HG03354 (cell line): Measurements from ENCODE around the gene LIN28B.

Experiments used
- ATAC-seq: cut with Tn5 transposase; IDR thresholded peaks from one replicate; pipeline ENCODE4 v1.9.1; 2021; ENCODE audit warnings: mild to moderate bottlenecking; ENCODE audit not compliant: unreplicated experiment, poor library complexity, severe bottlenecking

The LIN28B gene

DNA sequence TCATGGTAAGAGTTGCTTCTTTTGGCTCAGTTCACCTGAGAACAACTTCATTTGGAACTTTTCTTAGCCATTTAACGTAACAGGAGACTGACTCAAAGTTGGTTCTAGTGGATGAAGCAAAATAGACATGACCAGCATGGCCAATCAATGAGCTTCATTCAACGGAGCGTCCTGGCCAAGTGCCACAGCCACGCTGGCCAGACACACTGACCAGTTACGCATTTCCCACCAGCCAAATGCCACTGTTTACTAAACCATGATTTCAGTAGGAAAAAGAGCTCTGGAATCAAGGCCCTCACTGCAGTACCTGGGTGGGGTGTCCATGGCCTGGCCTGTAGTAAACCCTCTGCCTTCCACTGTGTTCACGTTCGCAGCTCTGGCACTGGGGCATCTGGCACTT lies 142.5 kb downstream of the LIN28B start:
- ATAC-seq, result no peak

DNA sequence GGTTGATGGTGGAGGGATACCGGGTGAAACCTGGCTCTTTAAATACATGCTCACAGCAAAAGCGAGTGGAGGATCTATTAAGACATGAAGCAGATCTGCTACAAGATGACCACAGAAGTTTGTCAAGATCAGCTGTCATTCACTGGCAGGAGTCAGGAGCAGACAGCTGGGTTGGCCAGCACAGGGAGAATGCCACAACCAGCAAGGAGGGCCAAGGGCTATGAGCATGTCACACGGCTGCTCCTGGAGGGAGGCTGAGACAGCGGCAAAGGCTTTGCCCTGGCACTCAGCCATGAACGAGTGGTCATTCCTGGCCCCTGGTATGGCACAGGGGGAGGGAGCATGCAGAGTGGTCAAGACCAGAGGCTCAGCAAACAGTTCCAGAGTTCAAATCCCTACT lies 145.3 kb downstream of the LIN28B start:
- no peak for ATAC-seq

DNA sequence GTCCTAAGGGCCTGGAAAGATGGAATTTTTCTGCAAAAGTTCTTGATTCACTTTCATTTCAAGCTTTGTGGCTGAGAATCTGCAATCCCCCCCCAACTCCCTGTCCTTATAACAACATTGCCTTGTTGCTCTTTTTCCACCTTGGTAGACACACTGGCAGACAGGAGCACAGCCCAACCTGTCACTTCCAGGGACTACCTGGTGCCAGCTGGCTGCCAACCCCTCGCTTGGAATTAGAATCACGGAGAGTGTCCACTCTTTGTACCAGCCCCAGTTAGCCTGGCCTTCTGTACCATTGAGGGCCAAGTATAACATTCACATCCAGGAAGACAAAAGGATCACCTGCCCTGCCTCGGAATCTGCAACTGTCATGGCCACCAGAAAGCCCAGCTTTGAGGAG lies 148.2 kb downstream of the LIN28B start:
- no peak for ATAC-seq

- no peak for ATAC-seq
Measured at GRCh38 chr6:105106260-105106659, 149.4 kb downstream of the LIN28B start.

DNA sequence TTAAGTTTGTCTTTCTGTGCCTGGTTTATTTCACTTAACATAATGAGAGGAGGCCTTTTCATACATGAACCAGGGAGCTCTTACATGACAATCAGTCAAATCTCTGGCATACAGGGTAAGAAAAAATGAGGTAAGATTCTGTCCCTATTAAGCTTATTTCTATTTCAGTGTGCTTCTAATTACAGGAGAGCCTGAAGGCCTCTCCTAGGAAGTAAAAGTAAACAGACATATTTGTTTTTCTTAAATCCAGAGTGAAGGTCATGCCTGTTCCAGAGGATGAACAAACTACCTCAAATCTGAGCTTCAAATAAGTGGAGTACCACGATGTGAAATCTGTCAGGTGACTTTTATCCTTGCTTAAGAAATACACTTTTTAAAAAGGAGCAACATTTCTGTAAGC lies 150.3 kb downstream of the LIN28B start:
- no peak for ATAC-seq

DNA sequence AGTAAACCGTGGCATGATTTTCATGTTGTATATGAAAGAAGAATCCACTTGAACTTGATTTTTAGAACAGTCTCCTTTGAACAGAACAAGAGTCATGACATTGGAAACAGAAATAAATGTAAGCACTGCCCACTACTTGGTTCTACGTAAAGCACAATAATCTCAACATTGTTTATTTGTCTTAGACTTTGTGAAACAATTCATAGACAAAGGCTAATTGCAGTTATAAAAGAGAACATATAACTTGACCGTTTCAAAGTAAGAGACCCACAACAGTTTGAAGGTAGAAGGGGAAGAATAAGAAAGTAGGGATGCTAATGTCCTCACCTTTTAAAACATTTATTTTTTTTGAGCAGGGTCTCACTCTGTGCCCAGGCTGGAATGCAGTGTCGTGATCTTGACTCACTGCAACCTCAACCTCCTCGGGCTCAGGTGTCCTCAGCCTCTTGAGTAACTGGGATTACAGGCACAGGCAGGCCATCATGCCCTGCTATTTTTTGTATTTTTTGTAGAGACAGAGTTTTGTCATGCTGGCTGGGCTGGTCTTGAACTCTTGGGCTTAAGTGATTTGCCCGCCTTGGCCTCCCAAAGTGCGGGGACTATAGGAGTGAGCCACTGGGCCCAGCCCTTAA lies 151.8 kb downstream of the LIN28B start:
- ATAC-seq, result no peak

- no peak for ATAC-seq
Measured at GRCh38 chr6:105109955-105110895, 153.3 kb downstream of the LIN28B start.

DNA sequence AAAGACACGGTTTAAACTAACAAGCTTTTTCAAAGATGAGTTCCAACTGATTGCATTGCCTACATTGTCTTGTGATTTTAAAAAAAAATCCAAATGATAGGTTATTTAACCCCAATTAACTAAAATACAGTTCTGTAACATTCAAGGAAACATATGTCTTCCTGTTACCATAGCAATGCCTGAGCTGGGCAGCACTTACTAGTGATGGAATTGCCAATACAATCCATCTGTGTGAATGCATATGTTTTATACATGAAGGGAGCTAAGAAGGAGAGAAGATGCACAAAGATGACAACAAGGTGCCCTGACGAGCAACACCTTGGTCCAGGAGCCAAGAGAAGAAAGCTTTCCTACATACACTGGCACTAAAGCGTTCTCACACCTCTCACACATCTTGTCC lies 154.2 kb downstream of the LIN28B start:
- ATAC-seq, result no peak

DNA sequence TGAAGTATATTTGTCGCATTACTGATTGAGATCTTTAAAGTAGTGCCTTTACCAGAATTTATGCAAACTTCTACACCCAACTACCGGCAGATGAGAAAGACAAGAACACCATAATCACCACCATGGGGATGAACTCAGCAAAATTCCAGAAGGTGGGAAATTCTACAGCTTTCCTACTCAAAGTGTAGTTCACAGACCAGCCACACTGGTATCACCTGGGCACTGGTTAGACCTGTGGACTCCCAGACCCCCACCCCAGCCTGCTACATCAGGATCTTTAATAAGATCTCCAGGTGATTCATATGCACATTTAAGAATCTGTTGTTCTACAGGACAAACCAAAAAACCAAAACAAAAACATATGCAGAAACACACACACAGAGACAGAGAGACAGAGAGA lies 155.0 kb downstream of the LIN28B start:
- ATAC-seq, result no peak

- no peak for ATAC-seq
Measured at GRCh38 chr6:105112577-105112976, 155.7 kb downstream of the LIN28B start.

GRCh38 chr6:105113422-105113821 lies 156.5 kb downstream of the LIN28B start:
- no peak for ATAC-seq

- ATAC-seq, result no peak
Measured at GRCh38 chr6:105116150-105116549, 159.2 kb downstream of the LIN28B start.

DNA sequence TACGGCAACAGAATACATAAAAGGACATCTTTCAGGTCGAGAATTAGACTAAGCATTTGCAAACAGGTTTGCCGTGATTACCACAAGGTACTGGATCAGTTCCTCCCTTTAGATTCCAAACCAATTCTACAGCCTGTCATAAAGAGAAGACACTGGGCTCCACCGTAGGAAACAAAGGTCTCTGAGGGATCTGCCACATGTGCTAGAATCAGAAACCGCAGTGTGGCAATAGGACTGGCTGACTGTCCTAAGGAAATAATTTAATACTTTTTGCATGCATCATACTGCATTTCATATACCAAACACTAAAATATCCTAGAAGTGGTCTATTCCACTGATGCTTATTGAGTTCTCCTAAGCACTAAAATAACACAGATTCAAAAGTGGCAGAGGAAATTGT lies 163.7 kb downstream of the LIN28B start:
- ATAC-seq, result no peak

DNA sequence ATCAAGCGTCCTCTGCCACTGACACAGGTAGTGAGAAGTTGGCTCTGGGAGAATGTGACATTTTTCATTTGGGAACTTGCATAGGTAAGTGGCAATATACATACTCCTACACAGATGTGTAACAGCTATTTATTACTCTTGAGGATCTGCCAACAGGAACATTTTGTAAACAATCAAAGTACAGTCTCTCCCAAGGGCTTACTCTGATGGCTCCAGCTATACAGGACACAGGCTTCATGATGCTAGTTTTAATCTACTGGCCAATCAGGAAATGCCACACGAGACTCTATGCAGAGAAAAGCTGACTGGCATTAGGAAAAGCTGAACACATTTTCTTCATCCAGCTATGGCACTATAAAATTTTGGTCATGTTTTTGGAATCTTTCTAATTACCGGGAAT lies 165.1 kb downstream of the LIN28B start:
- no peak for ATAC-seq

- ATAC-seq, result no peak
Measured at GRCh38 chr6:105122717-105123116, 165.8 kb downstream of the LIN28B start.
